H1 (cell line): Measurements from ENCODE around the gene RAB3IP.

Source experiments
- RXRA ChIP-seq: IDR thresholded peaks from 2 replicates; pipeline ENCODE4 v1.6.1; 2011; ENCODE audit warnings: low read depth, mild to moderate bottlenecking, low read length, moderate library complexity; ENCODE audit not compliant: insufficient read depth
- ZNF274 ChIP-seq: IDR thresholded peaks from 2 replicates; pipeline ENCODE4 v1.7.0; 2012; ENCODE audit warnings: low read length, borderline replicate concordance; ENCODE audit errors: extremely low read depth

- TF ChIP-seq RXRA (no peak), ZNF274 (no peak)
Observed at GRCh38 chr12:69846976-69847375, 108.3 kb downstream of the RAB3IP start.
